GM19099 (cell line): ENCODE results near the gene OSBPL5.

Experiments used
- POLR2A ChIP-seq: IDR thresholded peaks from 3 replicates; pipeline ENCODE4 v1.6.1; 2011; ENCODE audit warnings: low read depth; ENCODE audit not compliant: insufficient read length; ENCODE audit errors: extremely low read depth

Gene OSBPL5

GRCh38 chr11:3143136-3143880 lies 21.8 kb downstream of the OSBPL5 start:
- TF ChIP-seq POLR2A, result no peak

GRCh38 chr11:3140291-3140603 lies 24.9 kb downstream of the OSBPL5 start:
- no peak for TF ChIP-seq POLR2A

- TF ChIP-seq POLR2A, result no peak
These were observed 25.4 kb downstream of the OSBPL5 start for GRCh38 chr11:3139481-3140290.

- no peak for TF ChIP-seq POLR2A
These were observed 26.0 kb downstream of the OSBPL5 start for GRCh38 chr11:3139086-3139440.

GRCh38 chr11:3138178-3139085 lies 26.7 kb downstream of the OSBPL5 start:
- no peak for TF ChIP-seq POLR2A

- TF ChIP-seq POLR2A, result no peak
These were observed 27.5 kb downstream of the OSBPL5 start for GRCh38 chr11:3137486-3138177.

GRCh38 chr11:3136546-3137455 lies 28.3 kb downstream of the OSBPL5 start:
- no peak for TF ChIP-seq POLR2A

GRCh38 chr11:3135481-3136440 lies 29.3 kb downstream of the OSBPL5 start:
- TF ChIP-seq POLR2A, result no peak

GRCh38 chr11:3134651-3135480 lies 30.2 kb downstream of the OSBPL5 start:
- no peak for TF ChIP-seq POLR2A

- no peak for TF ChIP-seq POLR2A
These were observed 30.9 kb downstream of the OSBPL5 start for GRCh38 chr11:3134218-3134621.

GRCh38 chr11:3133261-3134217 lies 31.6 kb downstream of the OSBPL5 start:
- no peak for TF ChIP-seq POLR2A
